GM12878 (cell line): ENCODE data around the gene TOP1. TPM values are rescaled to one million over a fixed set of nuclear protein-coding genes. Genes with fewer than 3 reads are reported as not detected.

ENCODE experiments used
- GATAD2B ChIP-seq: fragments of 450-650 bp; conservative IDR thresholded peaks from 2 replicates; pipeline ENCODE4 v1.6.1; 2017; ENCODE audit warnings: low read depth, mild to moderate bottlenecking, moderate library complexity
- MTA3 ChIP-seq: IDR thresholded peaks from 2 replicates; pipeline ENCODE4 v1.6.1; 2012; ENCODE audit warnings: low read length, inconsistent platforms, borderline replicate concordance
- SMAD1 ChIP-seq: fragments of 450-650 bp; IDR thresholded peaks from 2 replicates; pipeline ENCODE4 v1.6.1; 2018; ENCODE audit warnings: mild to moderate bottlenecking, low read depth; ENCODE audit not compliant: partially characterized antibody
- SPI1 ChIP-seq: IDR thresholded peaks from 2 replicates; pipeline ENCODE4 v1.6.1; 2011; ENCODE audit warnings: low read depth, mild to moderate bottlenecking, low read length, moderate library complexity, borderline replicate concordance; ENCODE audit not compliant: insufficient read depth
- SUPT20H ChIP-seq: IDR thresholded peaks from 2 replicates; pipeline ENCODE4 v1.6.1; 2011; ENCODE audit warnings: low read depth, mild to moderate bottlenecking, low read length, moderate library complexity, borderline replicate concordance; ENCODE audit not compliant: control insufficient read depth
- WRNIP1 ChIP-seq: IDR thresholded peaks from 2 replicates; pipeline ENCODE4 v1.6.1; 2011; ENCODE audit warnings: low read depth, low read length, improper control_type of control experiment, borderline replicate concordance
- ZNF384 ChIP-seq: IDR thresholded peaks from 2 replicates; pipeline ENCODE4 v1.6.1; 2012; ENCODE audit warnings: low read depth, mild to moderate bottlenecking, low read length, improper control_type of control experiment, borderline replicate concordance
- ZNF622 ChIP-seq: fragments of 450-650 bp; IDR thresholded peaks from 2 replicates; pipeline ENCODE4 v1.6.1; 2017; ENCODE audit warnings: mild to moderate bottlenecking, inconsistent platforms
- polyA plus RNA-seq, 11 experiments: library from polyadenylated mRNA; depleted of rRNA in 4 of 11; unstranded in 6 of 11; stranded (reverse) in 5 of 11; fragments of >200 nt; fragmentation: Nextera tagmentation in 4 of 11; fragmentation: Illumina TruSeq in 1 of 11; extraction: Ambion mirVana in 4 of 11; extraction: Trizol in 1 of 11; gene quantifications; 1 replicate in 1 of 11; 2 replicates in 10 of 11; pipeline versions ENCODE4 v1.2.1 to v1.2.3, GENCODE V29; 2011 to 2016; ENCODE audit warnings: inconsistent platforms in 2 of 11, missing spikeins in 2 of 11, low read depth in 1 of 11
- total RNA-seq, 4 experiments: library from RNA; depleted of rRNA in 3 of 4; stranded (reverse); fragments of >200 nt in 3 of 4; fragmentation: Illumina TruSeq in 1 of 4; extraction: Trizol in 1 of 4; gene quantifications; 2 replicates each; pipeline versions ENCODE4 v1.2.1 to v1.2.3, GENCODE V29; 2013 to 2021
- TF ChIP-seq, protein P1 (sequence below): fragments of 450-650 bp; IDR thresholded peaks from 2 replicates; pipeline ENCODE4 v1.6.1; 2016; ENCODE audit warnings: mild to moderate bottlenecking, moderate library complexity, borderline replicate concordance
- TF ChIP-seq, protein P2 (sequence below), 3 experiments: IDR thresholded peaks in 2 of 3; conservative IDR thresholded peaks in 1 of 3; 2 replicates each; pipeline ENCODE4 v1.5.1; 2011; ENCODE audit warnings: low read depth in 3 of 3, low read length in 3 of 3, mild to moderate bottlenecking in 3 of 3, control low read depth in 2 of 3, moderate library complexity in 2 of 3, inconsistent platforms in 1 of 3, mixed read lengths in 1 of 3; ENCODE audit not compliant: control insufficient read depth in 2 of 3, insufficient read depth in 1 of 3; ENCODE audit errors: extremely low read depth in 1 of 3
- TF ChIP-seq, protein P3 (sequence below): fragments of 450-650 bp; IDR thresholded peaks from 2 replicates; pipeline ENCODE4 v1.6.1; 2017; ENCODE audit warnings: mild to moderate bottlenecking
- TF ChIP-seq, protein P4 (sequence below): fragments of 450-650 bp; formaldehyde crosslinking; IDR thresholded peaks from 2 replicates; pipeline ENCODE4 v1.4.0; 2022; ENCODE audit warnings: mild to moderate bottlenecking, moderate library complexity
- TF ChIP-seq, protein P5 (sequence below): fragments of 450-650 bp; IDR thresholded peaks from 2 replicates; pipeline ENCODE4 v1.6.1; 2017; ENCODE audit warnings: mild to moderate bottlenecking, low read depth, inconsistent platforms; ENCODE audit not compliant: poor library complexity, severe bottlenecking

Gene TOP1
- total and polyA plus RNA-seq, 10 of the 15 experiments (the other 5 are each of a cell fraction or from before 2014, with no cell fraction given), result 21.5 to 128 (median 47.3) TPM

DNA sequence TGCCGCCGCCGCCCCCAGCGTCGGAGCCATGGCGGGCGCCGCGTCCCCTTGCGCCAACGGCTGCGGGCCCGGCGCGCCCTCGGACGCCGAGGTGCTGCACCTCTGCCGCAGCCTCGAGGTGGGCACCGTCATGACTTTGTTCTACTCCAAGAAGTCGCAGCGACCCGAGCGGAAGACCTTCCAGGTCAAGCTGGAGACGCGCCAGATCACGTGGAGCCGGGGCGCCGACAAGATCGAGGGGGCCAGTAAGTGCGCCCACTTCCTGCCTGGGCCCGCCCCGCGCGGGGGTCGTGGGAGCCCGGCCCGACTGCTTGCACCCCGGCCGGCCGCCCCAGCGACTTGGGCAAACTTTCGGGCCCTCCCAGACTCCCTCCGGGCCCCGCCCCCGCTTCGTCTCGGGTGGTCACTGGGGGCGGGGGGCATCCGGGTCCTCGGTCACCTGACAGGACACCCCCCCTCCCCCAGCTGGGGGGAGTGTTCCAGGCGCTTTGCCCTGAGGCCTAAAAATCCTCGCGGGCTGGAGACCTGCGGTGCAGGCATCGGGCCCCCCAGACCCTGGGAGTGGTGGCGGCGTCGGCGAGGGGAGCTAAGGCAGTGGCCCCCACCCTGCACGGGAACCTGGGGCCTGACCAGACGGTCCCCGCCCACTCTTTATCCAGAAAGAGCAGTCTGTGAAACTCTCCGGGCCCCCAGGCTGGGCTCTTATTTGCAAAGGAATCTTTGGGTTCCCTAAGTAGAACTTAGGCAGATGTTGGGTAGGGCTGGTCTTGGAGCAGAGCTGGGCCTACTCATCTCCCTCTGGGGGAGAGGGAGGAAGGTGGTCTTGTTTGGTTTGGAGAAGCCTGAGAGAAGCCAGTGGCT lies 109.2 kb downstream of the TOP1 start (continued):
- TF ChIP-seq SMAD1 (no peak), WRNIP1 (no peak), SPI1 (no peak), ZNF384 (no peak), ZNF622 (no peak), MTA3 (no peak), SUPT20H (no peak), GATAD2B (peak; percentile 57)
- TF ChIP-seq, protein P1, sequence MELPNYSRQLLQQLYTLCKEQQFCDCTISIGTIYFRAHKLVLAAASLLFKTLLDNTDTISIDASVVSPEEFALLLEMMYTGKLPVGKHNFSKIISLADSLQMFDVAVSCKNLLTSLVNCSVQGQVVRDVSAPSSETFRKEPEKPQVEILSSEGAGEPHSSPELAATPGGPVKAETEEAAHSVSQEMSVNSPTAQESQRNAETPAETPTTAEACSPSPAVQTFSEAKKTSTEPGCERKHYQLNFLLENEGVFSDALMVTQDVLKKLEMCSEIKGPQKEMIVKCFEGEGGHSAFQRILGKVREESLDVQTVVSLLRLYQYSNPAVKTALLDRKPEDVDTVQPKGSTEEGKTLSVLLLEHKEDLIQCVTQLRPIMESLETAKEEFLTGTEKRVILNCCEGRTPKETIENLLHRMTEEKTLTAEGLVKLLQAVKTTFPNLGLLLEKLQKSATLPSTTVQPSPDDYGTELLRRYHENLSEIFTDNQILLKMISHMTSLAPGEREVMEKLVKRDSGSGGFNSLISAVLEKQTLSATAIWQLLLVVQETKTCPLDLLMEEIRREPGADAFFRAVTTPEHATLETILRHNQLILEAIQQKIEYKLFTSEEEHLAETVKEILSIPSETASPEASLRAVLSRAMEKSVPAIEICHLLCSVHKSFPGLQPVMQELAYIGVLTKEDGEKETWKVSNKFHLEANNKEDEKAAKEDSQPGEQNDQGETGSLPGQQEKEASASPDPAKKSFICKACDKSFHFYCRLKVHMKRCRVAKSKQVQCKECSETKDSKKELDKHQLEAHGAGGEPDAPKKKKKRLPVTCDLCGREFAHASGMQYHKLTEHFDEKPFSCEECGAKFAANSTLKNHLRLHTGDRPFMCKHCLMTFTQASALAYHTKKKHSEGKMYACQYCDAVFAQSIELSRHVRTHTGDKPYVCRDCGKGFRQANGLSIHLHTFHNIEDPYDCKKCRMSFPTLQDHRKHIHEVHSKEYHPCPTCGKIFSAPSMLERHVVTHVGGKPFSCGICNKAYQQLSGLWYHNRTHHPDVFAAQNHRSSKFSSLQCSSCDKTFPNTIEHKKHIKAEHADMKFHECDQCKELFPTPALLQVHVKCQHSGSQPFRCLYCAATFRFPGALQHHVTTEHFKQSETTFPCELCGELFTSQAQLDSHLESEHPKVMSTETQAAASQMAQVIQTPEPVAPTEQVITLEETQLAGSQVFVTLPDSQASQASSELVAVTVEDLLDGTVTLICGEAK, result no peak
- TF ChIP-seq, protein P2, sequence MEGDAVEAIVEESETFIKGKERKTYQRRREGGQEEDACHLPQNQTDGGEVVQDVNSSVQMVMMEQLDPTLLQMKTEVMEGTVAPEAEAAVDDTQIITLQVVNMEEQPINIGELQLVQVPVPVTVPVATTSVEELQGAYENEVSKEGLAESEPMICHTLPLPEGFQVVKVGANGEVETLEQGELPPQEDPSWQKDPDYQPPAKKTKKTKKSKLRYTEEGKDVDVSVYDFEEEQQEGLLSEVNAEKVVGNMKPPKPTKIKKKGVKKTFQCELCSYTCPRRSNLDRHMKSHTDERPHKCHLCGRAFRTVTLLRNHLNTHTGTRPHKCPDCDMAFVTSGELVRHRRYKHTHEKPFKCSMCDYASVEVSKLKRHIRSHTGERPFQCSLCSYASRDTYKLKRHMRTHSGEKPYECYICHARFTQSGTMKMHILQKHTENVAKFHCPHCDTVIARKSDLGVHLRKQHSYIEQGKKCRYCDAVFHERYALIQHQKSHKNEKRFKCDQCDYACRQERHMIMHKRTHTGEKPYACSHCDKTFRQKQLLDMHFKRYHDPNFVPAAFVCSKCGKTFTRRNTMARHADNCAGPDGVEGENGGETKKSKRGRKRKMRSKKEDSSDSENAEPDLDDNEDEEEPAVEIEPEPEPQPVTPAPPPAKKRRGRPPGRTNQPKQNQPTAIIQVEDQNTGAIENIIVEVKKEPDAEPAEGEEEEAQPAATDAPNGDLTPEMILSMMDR (IDR thresholded peaks at IDR 0.05 in 2 of 3, conservative IDR thresholded peaks at IDR 0.05 in 1 of 3; ENCODE audit: control insufficient read depth in 2 of 3, extremely low read depth in 1 of 3, insufficient read depth in 1 of 3, low read depth in 3 of 3, low read length in 3 of 3), result no peak
- TF ChIP-seq, protein P3, sequence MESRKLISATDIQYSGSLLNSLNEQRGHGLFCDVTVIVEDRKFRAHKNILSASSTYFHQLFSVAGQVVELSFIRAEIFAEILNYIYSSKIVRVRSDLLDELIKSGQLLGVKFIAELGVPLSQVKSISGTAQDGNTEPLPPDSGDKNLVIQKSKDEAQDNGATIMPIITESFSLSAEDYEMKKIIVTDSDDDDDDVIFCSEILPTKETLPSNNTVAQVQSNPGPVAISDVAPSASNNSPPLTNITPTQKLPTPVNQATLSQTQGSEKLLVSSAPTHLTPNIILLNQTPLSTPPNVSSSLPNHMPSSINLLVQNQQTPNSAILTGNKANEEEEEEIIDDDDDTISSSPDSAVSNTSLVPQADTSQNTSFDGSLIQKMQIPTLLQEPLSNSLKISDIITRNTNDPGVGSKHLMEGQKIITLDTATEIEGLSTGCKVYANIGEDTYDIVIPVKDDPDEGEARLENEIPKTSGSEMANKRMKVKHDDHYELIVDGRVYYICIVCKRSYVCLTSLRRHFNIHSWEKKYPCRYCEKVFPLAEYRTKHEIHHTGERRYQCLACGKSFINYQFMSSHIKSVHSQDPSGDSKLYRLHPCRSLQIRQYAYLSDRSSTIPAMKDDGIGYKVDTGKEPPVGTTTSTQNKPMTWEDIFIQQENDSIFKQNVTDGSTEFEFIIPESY, result no peak
- TF ChIP-seq, protein P4, sequence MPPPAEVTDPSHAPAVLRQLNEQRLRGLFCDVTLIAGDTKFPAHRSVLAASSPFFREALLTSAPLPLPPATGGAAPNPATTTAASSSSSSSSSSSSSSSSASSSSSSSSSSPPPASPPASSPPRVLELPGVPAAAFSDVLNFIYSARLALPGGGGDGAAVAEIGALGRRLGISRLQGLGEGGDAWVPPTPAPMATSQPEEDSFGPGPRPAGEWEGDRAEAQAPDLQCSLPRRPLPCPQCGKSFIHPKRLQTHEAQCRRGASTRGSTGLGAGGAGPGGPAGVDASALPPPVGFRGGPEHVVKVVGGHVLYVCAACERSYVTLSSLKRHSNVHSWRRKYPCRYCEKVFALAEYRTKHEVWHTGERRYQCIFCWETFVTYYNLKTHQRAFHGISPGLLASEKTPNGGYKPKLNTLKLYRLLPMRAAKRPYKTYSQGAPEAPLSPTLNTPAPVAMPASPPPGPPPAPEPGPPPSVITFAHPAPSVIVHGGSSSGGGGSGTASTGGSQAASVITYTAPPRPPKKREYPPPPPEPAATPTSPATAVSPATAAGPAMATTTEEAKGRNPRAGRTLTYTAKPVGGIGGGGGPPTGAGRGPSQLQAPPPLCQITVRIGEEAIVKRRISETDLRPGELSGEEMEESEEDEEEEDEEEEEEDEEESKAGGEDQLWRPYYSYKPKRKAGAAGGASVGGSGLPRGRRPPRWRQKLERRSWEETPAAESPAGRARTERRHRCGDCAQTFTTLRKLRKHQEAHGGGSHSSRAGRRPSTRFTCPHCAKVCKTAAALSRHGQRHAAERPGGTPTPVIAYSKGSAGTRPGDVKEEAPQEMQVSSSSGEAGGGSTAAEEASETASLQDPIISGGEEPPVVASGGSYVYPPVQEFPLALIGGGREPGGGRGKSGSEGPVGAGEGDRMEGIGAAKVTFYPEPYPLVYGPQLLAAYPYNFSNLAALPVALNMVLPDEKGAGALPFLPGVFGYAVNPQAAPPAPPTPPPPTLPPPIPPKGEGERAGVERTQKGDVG (CRISPR knock-in tag), result no peak
- TF ChIP-seq, protein P5, sequence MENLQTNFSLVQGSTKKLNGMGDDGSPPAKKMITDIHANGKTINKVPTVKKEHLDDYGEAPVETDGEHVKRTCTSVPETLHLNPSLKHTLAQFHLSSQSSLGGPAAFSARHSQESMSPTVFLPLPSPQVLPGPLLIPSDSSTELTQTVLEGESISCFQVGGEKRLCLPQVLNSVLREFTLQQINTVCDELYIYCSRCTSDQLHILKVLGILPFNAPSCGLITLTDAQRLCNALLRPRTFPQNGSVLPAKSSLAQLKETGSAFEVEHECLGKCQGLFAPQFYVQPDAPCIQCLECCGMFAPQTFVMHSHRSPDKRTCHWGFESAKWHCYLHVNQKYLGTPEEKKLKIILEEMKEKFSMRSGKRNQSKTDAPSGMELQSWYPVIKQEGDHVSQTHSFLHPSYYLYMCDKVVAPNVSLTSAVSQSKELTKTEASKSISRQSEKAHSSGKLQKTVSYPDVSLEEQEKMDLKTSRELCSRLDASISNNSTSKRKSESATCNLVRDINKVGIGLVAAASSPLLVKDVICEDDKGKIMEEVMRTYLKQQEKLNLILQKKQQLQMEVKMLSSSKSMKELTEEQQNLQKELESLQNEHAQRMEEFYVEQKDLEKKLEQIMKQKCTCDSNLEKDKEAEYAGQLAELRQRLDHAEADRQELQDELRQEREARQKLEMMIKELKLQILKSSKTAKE, result no peak
